GM18868 (cell line): ENCODE results near the gene PREX1.
A peak's percentile ranks its signal among the peaks of the same experiment; 100 is the strongest.
"Not testable (repeated sequence)": the region's sequence is repeated elsewhere in the genome, so short reads cannot be mapped to it uniquely, and the experiment has no call there.

ENCODE experiments used
- ATAC-seq: cut with Tn5 transposase; IDR thresholded peaks from one replicate; pipeline ENCODE4 v1.9.1; 2021; ENCODE audit warnings: mild to moderate bottlenecking, moderate library complexity; ENCODE audit not compliant: unreplicated experiment

PREX1 gene

DNA sequence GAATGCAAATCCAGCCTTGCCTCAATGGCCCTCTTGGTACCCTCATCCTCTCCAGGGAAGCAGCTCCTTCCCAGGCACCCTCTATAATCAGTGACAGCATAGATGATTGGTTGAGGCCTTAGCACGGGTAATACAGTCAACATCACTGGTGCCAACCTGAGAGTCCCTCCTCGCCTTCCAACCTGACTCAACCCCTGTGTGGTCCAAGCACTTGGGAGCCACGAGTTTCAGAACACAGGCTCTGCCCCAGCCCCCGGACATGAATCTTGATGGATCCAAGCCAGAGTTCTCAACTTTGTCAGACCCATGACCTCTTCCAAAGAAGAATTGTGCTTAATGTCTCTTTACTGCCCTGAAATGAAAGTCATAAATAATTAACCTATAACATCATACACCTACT, 213.9 kb downstream of the PREX1 start:
- ATAC-seq = no peak

DNA sequence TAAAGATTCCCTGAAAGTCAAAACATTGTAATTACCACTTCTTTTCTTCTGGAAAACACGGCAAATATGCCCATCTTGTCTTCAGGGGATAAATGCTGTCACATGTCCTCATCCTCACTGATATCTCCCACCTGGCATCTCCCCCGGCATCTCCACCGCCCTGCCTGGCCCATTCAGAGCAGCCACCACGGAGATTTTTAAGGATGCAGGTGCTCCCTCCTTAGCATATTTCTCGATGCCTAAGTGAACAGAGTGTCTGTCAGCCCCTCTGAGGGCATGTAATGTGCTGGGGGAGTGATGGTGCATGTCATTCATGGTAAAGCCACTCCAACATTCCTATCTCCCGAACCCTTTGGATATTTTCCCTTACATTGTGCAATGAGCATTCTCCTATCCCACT, 215.5 kb downstream of the PREX1 start:
- no peak for ATAC-seq

DNA sequence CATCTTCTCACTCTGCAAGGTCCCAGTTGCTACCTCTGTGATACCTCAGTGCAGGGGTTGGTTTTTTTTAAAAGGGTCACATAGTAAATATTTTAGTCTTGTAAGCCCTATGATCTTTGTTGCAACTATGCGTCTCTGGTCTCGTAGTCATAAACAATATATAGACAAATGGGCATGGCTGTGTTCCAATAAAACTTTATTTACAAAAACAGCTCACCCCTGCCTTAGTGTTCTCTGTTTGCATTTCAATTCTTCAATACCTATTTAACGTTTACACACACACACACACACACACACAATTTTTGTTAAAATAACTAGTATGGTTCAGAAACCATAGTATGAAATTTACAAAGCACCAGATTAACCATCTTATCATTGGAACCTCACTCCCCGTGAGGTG, 216.8 kb downstream of the PREX1 start:
- no peak for ATAC-seq

DNA sequence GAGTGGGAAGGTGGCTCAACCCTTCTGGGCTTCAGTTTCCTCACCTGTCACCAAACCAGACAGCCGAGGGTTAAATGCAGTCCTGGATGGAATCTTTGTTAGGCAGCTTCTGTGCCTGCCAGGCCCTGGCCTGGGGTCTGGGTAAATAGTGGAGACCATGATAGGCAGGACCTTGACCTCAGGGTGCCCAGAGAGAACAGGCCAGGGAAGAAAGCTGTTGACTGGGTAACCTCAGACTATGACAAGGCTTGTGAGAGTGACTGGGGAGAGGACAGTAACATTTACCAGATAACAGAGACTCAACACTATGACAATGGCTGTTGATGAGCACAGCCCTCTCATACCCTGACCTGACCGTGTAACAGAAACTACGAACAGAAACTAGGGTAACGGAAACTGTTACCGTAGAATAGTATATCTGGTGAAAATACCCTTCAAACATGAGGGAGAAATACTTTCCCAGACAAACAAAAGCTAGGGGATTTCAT, 218.3 kb downstream of the PREX1 start:
- peak; percentile 94 for ATAC-seq

DNA sequence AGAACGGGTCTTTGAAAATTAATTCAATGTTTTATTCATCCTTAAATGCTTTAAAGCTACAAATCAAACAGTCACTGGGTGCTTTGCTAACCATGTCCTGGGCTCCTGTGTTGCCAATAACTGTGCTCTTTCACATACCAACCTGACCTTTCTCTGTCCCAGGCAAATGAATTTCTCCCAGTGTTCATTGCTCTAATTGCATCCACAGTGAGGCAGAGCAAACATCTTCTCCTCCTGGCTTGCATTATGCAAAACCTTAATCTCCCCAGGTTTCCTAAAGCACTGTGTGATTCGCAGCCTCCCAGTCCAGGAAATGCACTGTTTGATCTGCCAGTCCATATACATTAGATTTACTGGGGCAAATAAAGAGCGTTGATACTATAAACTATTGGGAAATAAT, 219.0 kb downstream of the PREX1 start:
- ATAC-seq = no peak

DNA sequence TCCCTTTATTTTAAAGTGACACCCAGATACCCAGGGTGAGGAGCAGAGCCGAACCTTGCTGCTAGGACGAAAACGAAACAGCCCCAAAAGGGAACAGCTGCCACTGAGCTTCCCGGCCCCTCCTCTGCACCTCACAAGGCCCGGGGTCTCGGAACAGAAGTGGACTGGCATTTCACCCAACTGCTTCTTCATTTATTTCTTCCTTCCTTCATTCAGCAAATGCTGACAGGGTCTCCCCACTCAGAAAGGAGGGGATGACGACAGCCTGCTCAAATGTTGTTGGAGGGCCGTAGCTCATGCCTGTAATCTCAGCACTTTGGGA, 220.3 kb downstream of the PREX1 start:
- ATAC-seq = no peak

DNA sequence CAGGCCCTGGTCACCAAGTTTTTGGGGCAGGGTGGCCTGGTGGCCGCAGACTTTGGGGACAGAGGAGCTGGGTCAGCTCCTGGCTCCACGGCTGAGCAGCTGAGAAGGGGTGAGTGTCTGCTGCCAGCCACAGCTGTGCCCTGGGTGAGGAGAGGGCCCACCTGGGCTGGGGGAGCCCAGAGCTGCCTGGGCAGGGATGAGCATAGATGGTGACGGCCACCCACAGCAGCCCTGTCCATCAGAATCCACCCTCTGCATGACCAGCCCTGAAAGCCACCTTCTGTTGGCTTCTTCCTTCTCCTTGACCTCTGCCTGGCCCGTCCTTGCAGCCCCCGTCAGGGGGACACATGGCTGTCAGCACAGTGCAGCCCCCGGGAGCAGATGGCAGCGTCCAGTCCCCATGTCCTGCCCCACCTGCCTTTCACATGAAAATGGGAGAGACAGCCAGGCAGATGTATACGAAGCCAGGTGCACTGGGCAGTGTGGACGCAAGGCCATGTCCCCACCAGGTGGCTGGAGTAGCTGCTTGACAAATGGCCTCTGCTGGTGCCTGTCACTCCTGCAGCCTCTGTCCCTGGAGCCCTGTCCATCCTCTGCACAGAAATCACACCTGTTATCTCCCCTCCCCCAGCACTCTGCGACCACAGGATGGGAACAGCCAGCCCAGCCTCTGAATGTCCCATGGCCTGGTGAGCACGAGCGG, 220.8 kb downstream of the PREX1 start:
- no peak for ATAC-seq

DNA sequence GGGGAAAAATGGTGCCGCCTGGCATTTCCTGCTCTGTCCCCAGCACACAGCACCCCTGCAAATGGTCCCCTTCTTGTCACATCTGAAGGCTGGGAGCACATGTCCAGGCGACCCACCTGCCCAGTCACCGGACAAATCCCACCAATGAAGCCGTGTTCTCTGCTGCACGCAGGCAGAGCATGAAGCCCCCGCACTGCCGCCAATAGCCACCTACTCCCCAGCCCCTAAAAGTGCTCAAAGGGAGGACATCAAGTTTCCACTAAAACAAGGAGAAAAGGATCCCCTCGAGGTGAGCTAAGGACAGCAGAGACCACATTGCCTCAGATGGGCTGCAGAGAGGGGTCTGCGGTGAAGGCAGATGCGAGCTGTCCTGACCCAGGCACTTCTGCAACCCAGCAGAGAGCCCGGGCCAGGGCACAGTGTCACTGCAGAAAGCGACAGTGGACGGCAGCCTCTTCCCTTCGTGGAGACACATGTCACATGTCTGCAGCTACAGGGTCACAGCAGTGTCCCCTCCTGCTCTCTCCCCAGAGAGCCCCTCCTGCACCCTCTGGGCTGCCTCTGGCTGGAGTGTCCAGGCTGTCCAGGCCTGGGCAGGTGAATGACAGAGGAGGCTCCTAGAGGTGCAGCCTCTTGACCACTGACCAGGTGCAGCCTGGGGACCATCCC, 221.5 kb downstream of the PREX1 start:
- no peak for ATAC-seq

DNA sequence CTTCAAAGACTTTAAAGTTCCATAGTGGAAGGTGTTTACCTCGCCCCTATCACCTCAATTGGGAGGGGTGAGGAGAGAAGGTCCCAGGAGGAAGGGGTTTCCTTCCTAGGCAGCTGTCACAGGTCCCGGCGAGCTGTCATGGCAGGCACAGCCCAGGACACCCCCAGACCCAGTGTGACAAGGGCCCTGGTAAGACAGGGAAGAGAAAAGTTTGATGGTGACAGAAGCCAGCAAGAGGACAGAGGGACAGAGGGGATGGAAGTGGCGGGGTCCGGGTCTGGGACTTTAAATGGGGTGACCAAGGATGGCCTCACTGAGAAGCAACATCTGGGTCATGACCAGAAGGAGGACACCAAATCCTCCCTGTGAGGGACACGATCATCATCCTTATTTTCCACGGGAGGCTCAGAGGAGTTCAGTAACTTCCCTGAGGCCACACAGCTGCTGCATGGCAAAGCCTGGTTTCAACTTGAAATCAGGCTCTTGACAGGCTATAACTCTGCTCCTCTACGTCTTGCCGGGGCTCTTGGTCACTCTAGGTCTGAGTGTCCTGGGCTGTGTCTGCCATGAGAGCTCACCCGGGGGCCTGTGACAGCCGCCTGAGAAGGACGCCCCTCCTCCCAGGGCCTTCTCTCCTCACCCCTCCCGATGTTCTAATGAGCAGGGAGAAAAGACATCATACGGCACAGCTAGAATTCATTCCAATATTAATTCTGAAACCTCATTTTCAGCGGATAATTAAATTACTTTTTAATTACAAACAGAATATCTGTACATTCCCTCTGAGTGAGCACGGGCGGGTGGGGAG, 222.2 kb downstream of the PREX1 start:
- ATAC-seq = no peak

DNA sequence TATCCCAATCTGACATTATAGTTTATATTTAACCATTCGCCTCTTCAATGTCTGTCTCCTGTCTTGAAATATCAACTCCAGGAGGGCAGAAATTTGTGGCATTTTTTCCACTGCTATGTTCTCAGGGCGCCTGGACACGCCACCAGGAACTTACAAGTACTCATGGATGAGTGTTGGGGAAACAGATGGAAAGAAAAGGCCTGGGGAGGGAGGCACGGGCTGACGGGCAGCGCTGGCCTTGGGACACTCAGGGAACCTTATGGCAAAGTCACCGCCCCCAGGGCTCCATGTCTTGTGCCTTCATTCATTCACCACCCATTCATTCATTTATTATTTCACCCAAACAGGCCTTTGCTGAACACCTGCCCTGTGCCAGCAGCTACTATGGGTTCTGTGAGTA, 222.9 kb downstream of the PREX1 start:
- ATAC-seq = no peak

DNA sequence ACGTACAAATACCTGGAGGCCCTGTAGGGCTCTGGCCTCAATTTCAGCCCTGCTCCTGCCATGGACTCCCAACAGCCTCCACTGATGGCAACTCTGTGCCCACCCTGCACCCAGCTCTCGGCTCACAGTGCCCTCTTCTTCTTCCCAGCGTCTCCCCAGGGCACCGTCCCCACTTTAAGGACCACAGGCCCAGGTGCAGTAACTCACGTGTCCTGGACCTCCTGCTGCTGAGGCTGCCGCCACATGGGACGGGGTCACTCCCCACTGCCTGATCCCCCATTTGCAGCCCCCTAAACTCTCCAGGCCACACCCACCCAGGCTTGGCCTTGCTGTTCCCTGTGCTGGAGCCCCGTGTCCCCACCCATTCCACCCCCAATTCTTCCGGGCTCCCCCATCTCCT, 223.4 kb downstream of the PREX1 start:
- ATAC-seq = no peak

DNA sequence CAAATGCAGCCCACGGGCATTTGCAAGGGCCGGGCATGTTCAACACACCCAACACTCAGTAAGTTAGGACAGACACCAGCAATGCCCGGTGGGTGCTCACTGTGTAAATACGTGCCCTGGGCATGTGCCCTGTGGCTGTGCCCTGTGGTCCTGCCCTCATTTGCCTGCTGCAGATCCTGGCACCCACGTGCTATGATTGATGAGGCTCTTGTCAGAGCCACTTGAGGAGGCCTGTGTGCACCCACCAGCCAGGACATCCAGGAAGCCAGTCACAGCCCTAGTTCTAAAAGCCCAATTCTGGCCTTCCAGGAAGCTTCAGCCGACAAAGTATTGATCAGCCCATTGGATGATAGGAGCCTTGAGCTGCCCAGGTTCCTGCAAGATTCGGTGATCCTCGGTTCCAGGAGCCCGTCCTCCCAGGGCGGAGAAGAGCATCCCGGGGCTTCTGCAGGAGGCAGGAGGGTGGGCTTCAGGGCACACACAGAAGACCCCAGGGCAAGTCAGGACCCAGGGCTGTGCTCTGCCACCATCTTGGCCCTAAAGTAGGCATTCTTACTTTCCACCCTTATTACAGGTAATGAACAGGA, 223.9 kb downstream of the PREX1 start:
- ATAC-seq = no peak

DNA sequence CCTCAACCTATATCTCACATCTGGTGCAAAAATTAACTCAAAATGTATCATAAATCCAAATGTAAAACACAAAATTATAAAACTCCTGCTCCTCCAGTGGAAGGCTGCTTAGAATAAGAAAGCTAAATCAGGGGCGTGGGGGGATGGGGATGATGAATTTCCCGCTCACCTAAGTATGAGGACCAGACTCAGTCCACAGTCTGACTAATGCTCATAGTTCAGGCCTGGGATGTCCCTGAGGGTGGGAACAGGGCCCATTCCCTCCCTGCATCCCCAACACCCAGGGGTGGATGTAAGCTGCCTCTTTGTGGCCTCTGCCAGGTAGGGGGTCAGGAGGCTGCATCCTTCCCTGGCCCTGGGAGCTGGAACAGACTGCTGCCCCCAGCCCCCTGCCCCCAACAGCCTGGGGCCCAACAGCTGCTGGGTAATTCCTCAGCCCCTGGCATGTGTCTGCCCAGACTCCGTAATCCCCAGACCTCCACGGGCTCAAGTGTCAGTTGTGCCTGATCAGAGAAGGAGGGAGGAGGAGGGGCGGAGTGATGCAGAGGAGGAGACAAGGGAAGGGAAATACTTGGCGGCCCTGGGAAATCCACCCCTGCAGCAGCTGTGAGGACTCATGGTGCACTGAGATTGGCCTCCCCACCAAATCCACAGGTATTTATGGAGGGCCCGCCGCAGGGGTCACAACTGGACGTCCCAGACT, 224.5 kb downstream of the PREX1 start:
- no peak for ATAC-seq

DNA sequence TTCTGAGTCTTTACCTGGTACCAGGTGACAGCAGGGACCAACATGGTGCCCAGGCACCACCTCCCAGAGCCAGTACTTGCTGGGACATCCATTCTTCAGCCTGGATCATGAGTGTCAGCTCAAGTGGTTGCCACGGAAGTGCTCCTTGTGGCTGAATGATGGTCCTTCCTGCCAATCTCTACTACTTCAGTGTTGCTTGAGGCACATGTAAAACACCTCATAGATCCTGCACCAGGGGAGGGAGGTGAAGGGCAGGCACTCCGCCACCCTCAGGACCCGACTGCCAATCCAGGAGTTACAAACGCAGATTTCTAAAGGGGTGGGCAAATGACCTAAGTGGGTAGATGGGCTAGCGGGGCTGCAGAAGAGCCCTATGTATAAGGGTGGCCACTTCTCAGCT, 226.0 kb downstream of the PREX1 start:
- no peak for ATAC-seq

DNA sequence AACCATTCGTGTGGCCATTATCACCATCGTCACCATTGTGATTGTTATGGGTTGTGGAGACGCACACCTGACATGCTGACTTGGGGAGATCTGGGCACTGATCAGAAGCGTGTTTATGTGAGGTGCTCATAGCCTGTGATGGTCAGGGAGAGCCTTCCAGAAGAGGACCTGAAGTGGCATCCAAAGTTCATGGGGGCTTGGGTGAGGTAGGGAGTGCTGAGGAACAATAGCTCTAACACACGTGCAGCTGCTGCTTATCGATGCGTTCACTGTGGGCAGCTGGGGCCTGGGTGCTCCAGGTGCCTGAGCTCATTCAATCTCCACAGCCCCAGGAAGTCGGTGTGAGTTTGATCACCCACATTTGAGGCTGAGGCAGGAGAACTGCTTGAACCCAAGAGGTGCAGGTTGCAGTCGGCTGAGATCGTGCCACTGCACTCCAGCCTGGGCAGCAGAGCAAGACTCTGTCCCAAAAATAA, 227.3 kb downstream of the PREX1 start:
- ATAC-seq = no peak

DNA sequence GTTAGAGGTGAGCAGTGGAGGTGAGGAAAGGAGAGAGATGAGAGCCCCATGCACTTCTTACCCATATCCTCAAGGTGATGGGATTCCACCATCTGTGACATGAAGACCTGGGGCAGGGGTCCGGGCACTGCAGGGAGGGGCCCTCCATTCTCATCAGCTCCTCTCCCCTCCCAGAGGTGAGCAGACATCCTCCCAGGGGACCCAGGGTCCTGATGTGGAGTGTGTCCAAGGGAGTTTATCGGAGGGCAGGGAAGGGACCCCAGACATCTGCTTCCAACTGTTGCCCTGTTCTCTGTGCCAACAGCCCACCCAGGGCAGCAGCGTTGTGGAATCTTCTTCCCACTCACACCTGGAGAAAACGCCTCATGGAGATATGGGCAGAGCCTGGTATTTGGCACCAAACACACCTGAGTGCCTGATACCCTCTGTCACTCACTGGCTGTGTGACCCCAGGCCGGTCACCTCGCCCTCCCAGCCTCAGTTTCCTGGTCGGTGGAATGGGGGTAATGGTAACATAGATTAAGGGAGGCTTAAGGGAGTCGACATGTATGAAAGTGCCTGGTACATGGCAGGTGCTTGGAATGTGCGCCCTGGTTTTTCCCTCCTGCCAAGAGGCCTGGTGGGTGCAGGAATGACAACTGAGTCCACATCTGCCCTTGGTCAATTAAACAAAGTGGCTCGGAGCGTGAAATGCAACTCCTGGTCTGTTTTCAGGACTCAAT, 227.9 kb downstream of the PREX1 start:
- no peak for ATAC-seq

DNA sequence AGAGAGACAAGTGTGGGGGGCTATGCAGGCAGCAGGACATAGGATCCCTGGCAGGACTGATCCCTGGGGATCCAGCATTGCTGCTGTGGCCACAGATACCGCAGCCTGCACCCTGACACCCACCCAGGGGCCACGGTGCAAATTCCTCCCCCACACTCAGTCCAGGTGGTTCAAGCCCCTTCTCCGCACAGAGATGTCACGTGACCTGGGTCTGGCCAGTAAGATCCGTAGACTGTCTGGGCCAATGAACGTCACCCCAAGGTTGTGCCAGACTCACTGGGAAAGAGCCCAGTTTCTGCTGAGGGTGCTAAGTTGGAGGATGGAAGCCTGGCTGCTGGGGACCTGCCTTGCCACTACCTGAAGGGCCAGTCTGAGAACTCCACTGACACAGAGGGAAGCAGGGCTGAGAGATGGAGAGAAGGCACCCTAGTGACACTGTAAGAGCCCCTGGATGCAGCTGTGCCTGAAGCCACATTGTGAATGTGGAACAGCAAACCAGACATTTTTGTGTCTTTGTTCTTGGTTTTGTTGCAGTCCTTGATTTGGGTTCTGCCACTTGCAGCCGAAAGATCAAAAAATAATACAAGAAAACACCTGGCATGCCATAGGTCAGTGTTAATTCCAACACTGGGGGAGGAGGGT, 228.6 kb downstream of the PREX1 start:
- ATAC-seq = no peak

DNA sequence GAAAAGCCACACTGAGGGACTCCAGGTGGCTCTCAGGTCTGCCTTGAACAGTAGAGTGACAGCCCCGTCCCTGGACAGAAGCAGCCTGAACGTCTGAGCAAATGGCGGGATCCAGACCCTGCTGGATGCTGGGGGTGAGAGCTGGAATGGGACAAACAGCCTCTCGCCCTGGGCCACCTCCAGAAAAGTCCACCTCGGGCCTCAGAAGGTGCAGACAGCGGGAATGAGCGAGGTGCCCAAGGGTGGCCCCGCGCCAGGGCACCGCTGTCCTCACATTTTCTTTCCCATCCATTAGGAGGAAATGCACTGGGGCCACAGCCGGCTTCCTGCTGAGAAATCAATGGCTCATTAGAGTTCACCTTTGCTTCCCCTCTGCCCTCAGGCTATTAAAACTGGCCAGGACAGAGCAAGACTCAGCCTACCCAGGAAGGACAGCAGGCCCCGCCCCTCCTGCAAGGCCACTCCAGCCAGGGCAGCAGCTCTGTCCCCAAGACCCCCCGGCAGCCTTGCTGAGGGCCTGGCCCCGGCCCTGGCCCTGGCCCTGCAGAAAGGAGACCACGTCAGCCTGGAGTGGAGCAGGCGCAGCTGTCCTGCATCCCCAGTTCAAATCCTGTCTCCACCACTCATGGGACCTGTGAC, 229.4 kb downstream of the PREX1 start:
- ATAC-seq = not testable (repeated sequence)
